HCT116 (cell line): ENCODE data around the gene UBXN10. TPM values are rescaled to one million over a fixed set of nuclear protein-coding genes. Genes with fewer than 3 reads are reported as not detected.

Experiments
- ATAC-seq: fragments of 200-7000 bp; cut with Tn5 transposase; 2 replicates; pipeline ENCODE4 v1.9.1; 2020; ENCODE audit warnings: mild to moderate bottlenecking, moderate library complexity
- BruUV-seq: library from RNA; stranded (reverse); fragments of 400-500 nt; replicated peaks from 2 replicates; lab custom pipeline; 2021; lab: Mats Ljungman, UMichigan
- CTCF ChIA-PET: fragments of 300-600 bp; sonication (Branson Sonifier 250); formaldehyde crosslinking; loops from one replicate; lab custom pipeline; 2021; ENCODE audit warnings: antibody characterized with exemption; lab: Charles Lee
- POLR2A ChIA-PET: fragments of 300-600, 350-600 bp; sonication (Branson Sonifier 250); formaldehyde crosslinking; loops from one replicate; lab custom pipeline; 2021; ENCODE audit warnings: antibody characterized with exemption; lab: Charles Lee
- RAD21 ChIA-PET, 2 experiments: fragments of 300-600 bp; sonication (Branson Sonifier 250); formaldehyde crosslinking; loops; one replicate each; lab custom pipeline; 2023; ENCODE audit warnings: low total read pairs in 2 of 2; ENCODE audit not compliant: uncharacterized antibody in 2 of 2, unreplicated experiment in 2 of 2, low non-redundant PET in 1 of 2; lab: Charles Lee
- DNase-seq: peaks from one replicate; pipeline ENCODE4 v3.0.0-alpha.2; 2010; ENCODE audit warnings: low read depth, low spot score
- H2AFZ ChIP-seq: fragments of 200-600 bp; shearing (Covaris generic), sonication (generic); 2 replicates; pipeline ENCODE4 v1.6.1; 2017; ENCODE audit warnings: low read depth, mixed run types, mixed read lengths, antibody characterized with exemption, low read length; ENCODE audit not compliant: poor library complexity, severe bottlenecking
- H3K27ac ChIP-seq: 2 replicates; pipeline ENCODE4 v1.5.1; 2012; ENCODE audit warnings: low read depth, low read length
- H3K27me3 ChIP-seq: fragments of 200-600 bp; sonication (generic); 2 replicates; pipeline ENCODE4 v1.6.1; 2016; ENCODE audit warnings: mixed run types, low read length, mixed read lengths; ENCODE audit not compliant: insufficient read depth
- H3K36me3 ChIP-seq, 2 experiments: fragments of 200-500 bp in 1 of 2; fragments of 200-600 bp in 1 of 2; sonication (Bioruptor generic) in 1 of 2; sonication (generic) in 1 of 2; 2 replicates each; pipeline versions ENCODE4 v1.5.1 to v1.6.1; 2014 to 2016; ENCODE audit warnings: low read length in 2 of 2, inconsistent platforms in 1 of 2, mixed read lengths in 1 of 2, mixed run types in 1 of 2; ENCODE audit not compliant: insufficient read depth in 2 of 2, control insufficient read depth in 1 of 2
- H3K4me1 ChIP-seq, 2 experiments: fragments of 200-600 bp in 1 of 2; sonication (generic) in 1 of 2; 2 replicates each; pipeline versions ENCODE4 v1.5.1 to v1.6.1; 2012 to 2017; ENCODE audit warnings: low read length in 2 of 2, inconsistent platforms in 1 of 2, mild to moderate bottlenecking in 1 of 2, mixed read lengths in 1 of 2, mixed run types in 1 of 2, moderate library complexity in 1 of 2; ENCODE audit not compliant: insufficient read depth in 2 of 2, control insufficient read depth in 1 of 2
- H3K4me2 ChIP-seq: fragments of 200-600 bp; sonication (generic); 2 replicates; pipeline ENCODE4 v1.6.1; 2017; ENCODE audit warnings: mixed run types, low read length, mixed read lengths
- H3K4me3 ChIP-seq, 2 experiments: fragments of 200-600 bp in 1 of 2; sonication (generic) in 1 of 2; replicated peaks in 1 of 2; 2 replicates each; pipeline ENCODE4 v1.5.1; 2011 to 2016; ENCODE audit warnings: low read length in 2 of 2, control low read depth in 1 of 2, low read depth in 1 of 2, mild to moderate bottlenecking in 1 of 2, mixed read lengths in 1 of 2, mixed run types in 1 of 2
- H3K79me2 ChIP-seq: fragments of 200-600 bp; sonication (generic); 2 replicates; pipeline ENCODE4 v1.6.1; 2017; ENCODE audit warnings: mild to moderate bottlenecking, mixed run types, low read length, moderate library complexity, mixed read lengths; ENCODE audit not compliant: insufficient read depth
- H3K9ac ChIP-seq: fragments of 200-600 bp; sonication (generic); 2 replicates; pipeline ENCODE4 v1.6.1; 2016; ENCODE audit warnings: low read length, mixed read lengths
- H3K9me2 ChIP-seq: fragments of 200-600 bp; sonication (generic), shearing (Covaris generic); 2 replicates; pipeline ENCODE4 v1.6.1; 2017; ENCODE audit warnings: mixed run types, mild to moderate bottlenecking, moderate library complexity; ENCODE audit not compliant: insufficient read depth
- H3K9me3 ChIP-seq, 2 experiments: fragments of 200-500 bp in 1 of 2; fragments of 200-600 bp in 1 of 2; sonication (Bioruptor generic) in 1 of 2; sonication (generic) in 1 of 2; 2 replicates each; pipeline ENCODE4 v1.6.1; 2014 to 2017; ENCODE audit warnings: low read length in 2 of 2, mixed read lengths in 2 of 2, inconsistent platforms in 1 of 2, low read depth in 1 of 2, mild to moderate bottlenecking in 1 of 2, mixed run types in 1 of 2, moderate library complexity in 1 of 2; ENCODE audit not compliant: control insufficient read depth in 1 of 2, insufficient read depth in 1 of 2
- H4K20me1 ChIP-seq: fragments of 200-600 bp; sonication (generic), shearing (Covaris generic); 2 replicates; pipeline ENCODE4 v1.6.1; 2017; ENCODE audit warnings: mixed run types, mild to moderate bottlenecking, moderate library complexity; ENCODE audit not compliant: insufficient read depth
- CEBPB ChIP-seq: IDR thresholded peaks from 2 replicates; pipeline ENCODE4 v1.6.1; 2012; ENCODE audit warnings: low read depth
- ELF1 ChIP-seq: IDR thresholded peaks from 2 replicates; pipeline ENCODE4 v1.6.1; 2012; ENCODE audit warnings: low read depth, borderline replicate concordance
- EZH2phosphoT487 ChIP-seq: fragments of 200-600 bp; IDR thresholded peaks from 2 replicates; pipeline ENCODE4 v1.6.1; 2018; ENCODE audit warnings: antibody characterized with exemption, borderline replicate concordance
- RAD21 ChIP-seq: IDR thresholded peaks from 2 replicates; pipeline ENCODE4 v1.6.1; 2012; ENCODE audit warnings: low read depth, mild to moderate bottlenecking
- intact Hi-C: fragments of 100-400 bp; cut with micrococcal nuclease; formaldehyde crosslinking; loops from 2 replicates; pipeline ENCODE4 v1.10.0; 2022
- total RNA-seq: library from RNA; stranded (reverse); gene quantifications from one replicate; pipeline ENCODE4 v1.2.1, GENCODE V29; 2021; ENCODE audit not compliant: unreplicated experiment
- TF ChIP-seq, protein P1 (sequence below): IDR thresholded peaks from 2 replicates; pipeline ENCODE4 v1.6.1; 2012; ENCODE audit warnings: low read depth
- TF ChIP-seq, protein P2 (sequence below): IDR thresholded peaks from 2 replicates; pipeline ENCODE4 v1.6.1; 2011; ENCODE audit warnings: mild to moderate bottlenecking, low read length, moderate library complexity; ENCODE audit not compliant: insufficient replicate concordance; ENCODE audit errors: extremely low read depth
- TF ChIP-seq, protein P3 (sequence below), 3 experiments: fragments of 200-600 bp in 1 of 3; sonication (generic) in 1 of 3; IDR thresholded peaks in 2 of 3; conservative IDR thresholded peaks in 1 of 3; 2 replicates each; pipeline ENCODE4 v1.5.1; 2012 to 2017; ENCODE audit warnings: low read depth in 2 of 3, low read length in 2 of 3, antibody characterized with exemption in 1 of 3, borderline replicate concordance in 1 of 3, control low read depth in 1 of 3, mild to moderate bottlenecking in 1 of 3, mixed read lengths in 1 of 3, mixed run types in 1 of 3, moderate library complexity in 1 of 3; ENCODE audit not compliant: insufficient read depth in 1 of 3

Gene UBXN10
- total RNA-seq, 1 experiment from 2014 or later, result not detected

DNA sequence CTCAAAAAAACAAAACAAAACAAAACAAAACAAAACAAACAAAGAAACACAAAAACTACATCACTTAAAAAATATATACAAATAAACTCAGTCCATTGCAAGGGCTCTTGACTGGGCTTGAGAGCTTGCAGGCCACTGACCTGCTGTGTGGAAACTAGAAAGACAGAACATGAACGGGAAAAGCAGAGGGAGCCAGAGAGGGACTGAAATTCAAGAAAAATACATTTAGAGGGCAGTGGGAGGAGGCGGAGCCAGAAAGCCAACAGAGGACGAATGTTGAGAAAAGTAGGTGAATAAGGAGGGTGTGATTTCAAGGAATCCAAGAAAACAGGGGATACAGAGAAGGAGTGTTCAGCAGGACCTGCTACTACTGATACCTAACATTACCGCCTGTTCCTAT, 41.8 kb downstream of the UBXN10 start:
- Histone ChIP-seq H3K36me3 (no peaks in the 10 kb centered on the region), H3K4me3 (no peak overlapping the region), H4K20me1 (no peaks in the 10 kb centered on the region), H3K4me2 (no peak overlapping the region), H3K9me3 (no peaks in the 10 kb centered on the region), H3K4me1 (no peaks in the 10 kb centered on the region), H3K9me2 (no peaks in the 10 kb centered on the region), H3K79me2 (no peaks in the 10 kb centered on the region), H3K27ac (no peak overlapping the region), H3K9ac (no peak overlapping the region), H2AFZ (no peak overlapping the region), H3K27me3 (no peaks in the 10 kb centered on the region)
- intact Hi-C loops, result no loop called here
- BruUV-seq, result no TSS peak
- TF ChIP-seq ELF1 (no peak), RAD21 (no peak), CEBPB (no peak), EZH2phosphoT487 (no peak)
- TF ChIP-seq, protein P1, sequence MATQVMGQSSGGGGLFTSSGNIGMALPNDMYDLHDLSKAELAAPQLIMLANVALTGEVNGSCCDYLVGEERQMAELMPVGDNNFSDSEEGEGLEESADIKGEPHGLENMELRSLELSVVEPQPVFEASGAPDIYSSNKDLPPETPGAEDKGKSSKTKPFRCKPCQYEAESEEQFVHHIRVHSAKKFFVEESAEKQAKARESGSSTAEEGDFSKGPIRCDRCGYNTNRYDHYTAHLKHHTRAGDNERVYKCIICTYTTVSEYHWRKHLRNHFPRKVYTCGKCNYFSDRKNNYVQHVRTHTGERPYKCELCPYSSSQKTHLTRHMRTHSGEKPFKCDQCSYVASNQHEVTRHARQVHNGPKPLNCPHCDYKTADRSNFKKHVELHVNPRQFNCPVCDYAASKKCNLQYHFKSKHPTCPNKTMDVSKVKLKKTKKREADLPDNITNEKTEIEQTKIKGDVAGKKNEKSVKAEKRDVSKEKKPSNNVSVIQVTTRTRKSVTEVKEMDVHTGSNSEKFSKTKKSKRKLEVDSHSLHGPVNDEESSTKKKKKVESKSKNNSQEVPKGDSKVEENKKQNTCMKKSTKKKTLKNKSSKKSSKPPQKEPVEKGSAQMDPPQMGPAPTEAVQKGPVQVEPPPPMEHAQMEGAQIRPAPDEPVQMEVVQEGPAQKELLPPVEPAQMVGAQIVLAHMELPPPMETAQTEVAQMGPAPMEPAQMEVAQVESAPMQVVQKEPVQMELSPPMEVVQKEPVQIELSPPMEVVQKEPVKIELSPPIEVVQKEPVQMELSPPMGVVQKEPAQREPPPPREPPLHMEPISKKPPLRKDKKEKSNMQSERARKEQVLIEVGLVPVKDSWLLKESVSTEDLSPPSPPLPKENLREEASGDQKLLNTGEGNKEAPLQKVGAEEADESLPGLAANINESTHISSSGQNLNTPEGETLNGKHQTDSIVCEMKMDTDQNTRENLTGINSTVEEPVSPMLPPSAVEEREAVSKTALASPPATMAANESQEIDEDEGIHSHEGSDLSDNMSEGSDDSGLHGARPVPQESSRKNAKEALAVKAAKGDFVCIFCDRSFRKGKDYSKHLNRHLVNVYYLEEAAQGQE, result no peak
- TF ChIP-seq, protein P2, sequence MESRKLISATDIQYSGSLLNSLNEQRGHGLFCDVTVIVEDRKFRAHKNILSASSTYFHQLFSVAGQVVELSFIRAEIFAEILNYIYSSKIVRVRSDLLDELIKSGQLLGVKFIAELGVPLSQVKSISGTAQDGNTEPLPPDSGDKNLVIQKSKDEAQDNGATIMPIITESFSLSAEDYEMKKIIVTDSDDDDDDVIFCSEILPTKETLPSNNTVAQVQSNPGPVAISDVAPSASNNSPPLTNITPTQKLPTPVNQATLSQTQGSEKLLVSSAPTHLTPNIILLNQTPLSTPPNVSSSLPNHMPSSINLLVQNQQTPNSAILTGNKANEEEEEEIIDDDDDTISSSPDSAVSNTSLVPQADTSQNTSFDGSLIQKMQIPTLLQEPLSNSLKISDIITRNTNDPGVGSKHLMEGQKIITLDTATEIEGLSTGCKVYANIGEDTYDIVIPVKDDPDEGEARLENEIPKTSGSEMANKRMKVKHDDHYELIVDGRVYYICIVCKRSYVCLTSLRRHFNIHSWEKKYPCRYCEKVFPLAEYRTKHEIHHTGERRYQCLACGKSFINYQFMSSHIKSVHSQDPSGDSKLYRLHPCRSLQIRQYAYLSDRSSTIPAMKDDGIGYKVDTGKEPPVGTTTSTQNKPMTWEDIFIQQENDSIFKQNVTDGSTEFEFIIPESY, result no peak
- TF ChIP-seq, protein P3, sequence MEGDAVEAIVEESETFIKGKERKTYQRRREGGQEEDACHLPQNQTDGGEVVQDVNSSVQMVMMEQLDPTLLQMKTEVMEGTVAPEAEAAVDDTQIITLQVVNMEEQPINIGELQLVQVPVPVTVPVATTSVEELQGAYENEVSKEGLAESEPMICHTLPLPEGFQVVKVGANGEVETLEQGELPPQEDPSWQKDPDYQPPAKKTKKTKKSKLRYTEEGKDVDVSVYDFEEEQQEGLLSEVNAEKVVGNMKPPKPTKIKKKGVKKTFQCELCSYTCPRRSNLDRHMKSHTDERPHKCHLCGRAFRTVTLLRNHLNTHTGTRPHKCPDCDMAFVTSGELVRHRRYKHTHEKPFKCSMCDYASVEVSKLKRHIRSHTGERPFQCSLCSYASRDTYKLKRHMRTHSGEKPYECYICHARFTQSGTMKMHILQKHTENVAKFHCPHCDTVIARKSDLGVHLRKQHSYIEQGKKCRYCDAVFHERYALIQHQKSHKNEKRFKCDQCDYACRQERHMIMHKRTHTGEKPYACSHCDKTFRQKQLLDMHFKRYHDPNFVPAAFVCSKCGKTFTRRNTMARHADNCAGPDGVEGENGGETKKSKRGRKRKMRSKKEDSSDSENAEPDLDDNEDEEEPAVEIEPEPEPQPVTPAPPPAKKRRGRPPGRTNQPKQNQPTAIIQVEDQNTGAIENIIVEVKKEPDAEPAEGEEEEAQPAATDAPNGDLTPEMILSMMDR (IDR thresholded peaks at IDR 0.05 in 2 of 3, conservative IDR thresholded peaks at IDR 0.05 in 1 of 3; ENCODE audit: borderline replicate concordance in 1 of 3, insufficient read depth in 1 of 3, low read depth in 2 of 3, low read length in 2 of 3), result no peak
- ChIA-PET POLR2A (no interaction called here), CTCF (interaction anchor here (1.8 kb wide), 1 partner anchor 15 kb away, joined by 6 read pairs; no protein-coding TSS in a partner anchor), RAD21 (no interaction called here)
- ATAC-seq (no peak), DNase-seq (no peak)
